ENCODE measurements around the gene PPP3CA. TPM values are rescaled to one million over a fixed set of nuclear protein-coding genes. Genes with fewer than 3 reads are reported as not detected.

Gene PPP3CA
- polyA plus RNA-seq, 3 donors: 6.5 to 27.2 (median 14.1) TPM

GRCh38 chr4:101065935-101066485 lies 281.3 kb downstream of the PPP3CA start:
- H3K27ac ChIP-seq (ENCODE audit: low read depth, low read length): no peak overlapping the region

GRCh38 chr4:101065346-101065745 lies 282.0 kb downstream of the PPP3CA start:
- no peak overlapping the region for H3K27ac ChIP-seq (ENCODE audit: low read depth, low read length)
- 57 to 97% (median 70%) methylated on average over 1 of the region's 1 CpG for WGBS, 3 donors

More at GRCh38 chr4:101065935-101066485, 281.3 kb downstream of the PPP3CA start:
- WGBS, 3 donors: 85 to 98% (median 90%) methylated on average over 1 of the region's 1 CpG

- WGBS, 3 donors: 96 to 100% (median 100%) methylated on average over 1 of the region's 1 CpG
Measured at GRCh38 chr4:101064541-101065180, 282.7 kb downstream of the PPP3CA start.

GRCh38 chr4:101055392-101055791 lies 291.9 kb downstream of the PPP3CA start:
- WGBS, 3 donors: 69 to 74% (median 71%) methylated on average over 2 of the region's 2 CpGs

More at GRCh38 chr4:101064541-101065180, 282.7 kb downstream of the PPP3CA start:
- H3K27ac ChIP-seq (ENCODE audit: low read depth, low read length): no peak overlapping the region

GRCh38 chr4:101050837-101051205 lies 296.5 kb downstream of the PPP3CA start:
- no peak overlapping the region for H3K27ac ChIP-seq (ENCODE audit: low read depth, low read length)
- 85 to 97% (median 94%) methylated on average over 2 of the region's 2 CpGs for WGBS, 3 donors

More at GRCh38 chr4:101055392-101055791, 291.9 kb downstream of the PPP3CA start:
- no peak overlapping the region for H3K27ac ChIP-seq (ENCODE audit: low read depth, low read length)

- 88 to 94% (median 92%) methylated on average over 6 of the region's 6 CpGs for WGBS, 3 donors
- no peak overlapping the region for H3K27ac ChIP-seq (ENCODE audit: low read depth, low read length)
Measured at GRCh38 chr4:101050088-101050836, 297.1 kb downstream of the PPP3CA start.

- no peak overlapping the region for H3K27ac ChIP-seq (ENCODE audit: low read depth, low read length)
- 78 to 91% (median 90%) methylated on average over 5 of the region's 5 CpGs for WGBS, 3 donors
Measured at GRCh38 chr4:101049549-101050001, 297.8 kb downstream of the PPP3CA start.

GRCh38 chr4:101044766-101045165 lies 302.6 kb downstream of the PPP3CA start:
- WGBS, 3 donors: 86 to 94% (median 93%) methylated on average over 1 of the region's 1 CpG
- no peak overlapping the region for H3K27ac ChIP-seq (ENCODE audit: low read depth, low read length)

GRCh38 chr4:101042847-101043246 lies 304.5 kb downstream of the PPP3CA start:
- 38 to 76% (median 75%) methylated on average over 1 of the region's 1 CpG for WGBS, 3 donors
- H3K27ac ChIP-seq (ENCODE audit: low read depth, low read length): no peak overlapping the region

- WGBS, 3 donors: 88 to 100% (median 95%) methylated on average over 2 of the region's 2 CpGs
- H3K27ac ChIP-seq (ENCODE audit: low read depth, low read length): no peak overlapping the region
Measured at GRCh38 chr4:101040776-101041175, 306.6 kb downstream of the PPP3CA start.

- no peak overlapping the region for H3K27ac ChIP-seq (ENCODE audit: low read depth, low read length)
- WGBS, 3 donors: 91 to 95% (median 93%) methylated on average over 5 of the region's 5 CpGs
Measured at GRCh38 chr4:101039367-101039766, 308.0 kb downstream of the PPP3CA start.

- 33 to 76% (median 48%) methylated on average over 1 of the region's 1 CpG for WGBS, 3 donors
- H3K27ac ChIP-seq (ENCODE audit: low read depth, low read length): no peak overlapping the region
Measured at GRCh38 chr4:101037938-101038413, 309.4 kb downstream of the PPP3CA start.

- H3K27ac ChIP-seq (ENCODE audit: low read depth, low read length): no peak overlapping the region
- 69 to 89% (median 70%) methylated on average over 3 of the region's 3 CpGs for WGBS, 3 donors
Measured at GRCh38 chr4:101037249-101037648, 310.1 kb downstream of the PPP3CA start.

- no peak overlapping the region for H3K27ac ChIP-seq (ENCODE audit: low read depth, low read length)
- 54 to 88% (median 66%) methylated on average over 2 of the region's 2 CpGs for WGBS, 3 donors
Measured at GRCh38 chr4:101035487-101035886, 311.8 kb downstream of the PPP3CA start.

GRCh38 chr4:101033986-101034385 lies 313.3 kb downstream of the PPP3CA start:
- 95 to 97% (median 95%) methylated on average over 3 of the region's 3 CpGs for WGBS, 3 donors
- H3K27ac ChIP-seq (ENCODE audit: low read depth, low read length): no peak overlapping the region

- no peak overlapping the region for H3K27ac ChIP-seq (ENCODE audit: low read depth, low read length)
- 86 to 87% (median 87%) methylated on average over 3 of the region's 3 CpGs for WGBS, 3 donors
Measured at GRCh38 chr4:101032541-101032940, 314.8 kb downstream of the PPP3CA start.

- WGBS, 3 donors: 74 to 75% (median 75%) methylated on average over 5 of the region's 5 CpGs
- H3K27ac ChIP-seq (ENCODE audit: low read depth, low read length): no peak overlapping the region
Measured at GRCh38 chr4:101031971-101032370, 315.4 kb downstream of the PPP3CA start.

- no peak overlapping the region for H3K27ac ChIP-seq (ENCODE audit: low read depth, low read length)
Measured at GRCh38 chr4:101028886-101029285, 318.4 kb downstream of the PPP3CA start.

GRCh38 chr4:101027721-101028120 lies 319.6 kb downstream of the PPP3CA start:
- H3K27ac ChIP-seq (ENCODE audit: low read depth, low read length): no peak overlapping the region

All from adipose tissue (tissue), 3 donors.